GM12801 (cell line): ENCODE data around the gene FARS2.

Source experiments
- TF ChIP-seq, protein P1 (sequence below): IDR thresholded peaks from one replicate; pipeline ENCODE4 v1.5.1; 2011; ENCODE audit warnings: control low read depth; ENCODE audit not compliant: insufficient read length; ENCODE audit errors: extremely low read depth

Gene FARS2

DNA sequence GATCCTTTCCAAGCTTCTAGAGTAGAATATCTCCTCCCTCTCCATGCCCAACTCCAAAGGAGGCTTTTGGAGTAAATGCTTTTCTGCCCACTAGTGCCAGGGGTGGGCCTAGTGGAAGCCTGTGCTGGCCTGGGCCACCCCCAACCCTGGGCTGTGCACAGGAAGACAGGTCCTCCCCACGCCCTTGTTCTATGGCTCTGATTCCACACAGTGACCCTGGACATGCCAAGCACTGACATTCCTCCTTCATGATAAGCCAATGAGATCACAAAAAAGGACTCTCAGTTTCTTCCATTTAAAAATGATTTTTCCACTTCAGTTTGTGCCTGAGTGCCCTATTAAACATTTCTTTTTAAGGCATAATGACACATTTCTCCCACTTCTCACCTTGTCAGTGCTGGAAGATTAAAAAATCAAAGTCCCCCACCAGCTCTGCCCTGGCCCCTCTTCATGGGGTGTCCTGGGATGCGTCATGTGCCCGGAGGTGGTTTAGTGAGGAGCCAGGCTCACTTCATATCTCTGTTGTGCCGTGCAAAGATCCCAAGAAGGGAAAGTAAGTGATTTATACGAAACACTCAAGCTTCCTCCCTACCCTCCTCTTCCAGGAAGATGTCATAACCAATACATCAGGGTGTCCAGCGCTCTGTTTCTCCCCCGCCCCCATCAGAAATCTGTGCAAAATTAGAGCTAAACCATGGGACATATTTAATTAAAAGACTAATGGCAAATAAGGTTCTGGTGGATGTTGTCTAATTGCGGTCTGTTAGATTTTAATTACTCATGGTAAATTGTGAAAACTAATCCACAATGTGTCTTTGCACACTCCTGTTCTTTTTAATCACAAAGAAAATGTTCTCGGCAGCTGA is 490.4 kb downstream of the FARS2 start:
- TF ChIP-seq, protein P1, sequence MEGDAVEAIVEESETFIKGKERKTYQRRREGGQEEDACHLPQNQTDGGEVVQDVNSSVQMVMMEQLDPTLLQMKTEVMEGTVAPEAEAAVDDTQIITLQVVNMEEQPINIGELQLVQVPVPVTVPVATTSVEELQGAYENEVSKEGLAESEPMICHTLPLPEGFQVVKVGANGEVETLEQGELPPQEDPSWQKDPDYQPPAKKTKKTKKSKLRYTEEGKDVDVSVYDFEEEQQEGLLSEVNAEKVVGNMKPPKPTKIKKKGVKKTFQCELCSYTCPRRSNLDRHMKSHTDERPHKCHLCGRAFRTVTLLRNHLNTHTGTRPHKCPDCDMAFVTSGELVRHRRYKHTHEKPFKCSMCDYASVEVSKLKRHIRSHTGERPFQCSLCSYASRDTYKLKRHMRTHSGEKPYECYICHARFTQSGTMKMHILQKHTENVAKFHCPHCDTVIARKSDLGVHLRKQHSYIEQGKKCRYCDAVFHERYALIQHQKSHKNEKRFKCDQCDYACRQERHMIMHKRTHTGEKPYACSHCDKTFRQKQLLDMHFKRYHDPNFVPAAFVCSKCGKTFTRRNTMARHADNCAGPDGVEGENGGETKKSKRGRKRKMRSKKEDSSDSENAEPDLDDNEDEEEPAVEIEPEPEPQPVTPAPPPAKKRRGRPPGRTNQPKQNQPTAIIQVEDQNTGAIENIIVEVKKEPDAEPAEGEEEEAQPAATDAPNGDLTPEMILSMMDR, result no peak

DNA sequence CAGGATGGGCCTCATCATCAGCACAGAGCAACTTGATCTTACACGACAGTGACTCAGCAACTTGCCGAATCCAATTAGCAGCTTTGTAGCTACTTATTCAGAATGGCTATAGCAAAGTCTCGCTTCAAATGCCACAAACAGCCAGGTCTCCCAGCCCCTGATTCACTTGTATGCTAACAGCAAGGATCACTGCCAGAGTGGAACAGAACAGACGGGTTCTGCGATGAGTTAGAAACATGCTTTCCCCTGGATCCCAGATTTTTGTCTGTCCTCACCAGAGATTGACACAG is 491.0 kb downstream of the FARS2 start:
- TF ChIP-seq, protein P1, result no peak

DNA sequence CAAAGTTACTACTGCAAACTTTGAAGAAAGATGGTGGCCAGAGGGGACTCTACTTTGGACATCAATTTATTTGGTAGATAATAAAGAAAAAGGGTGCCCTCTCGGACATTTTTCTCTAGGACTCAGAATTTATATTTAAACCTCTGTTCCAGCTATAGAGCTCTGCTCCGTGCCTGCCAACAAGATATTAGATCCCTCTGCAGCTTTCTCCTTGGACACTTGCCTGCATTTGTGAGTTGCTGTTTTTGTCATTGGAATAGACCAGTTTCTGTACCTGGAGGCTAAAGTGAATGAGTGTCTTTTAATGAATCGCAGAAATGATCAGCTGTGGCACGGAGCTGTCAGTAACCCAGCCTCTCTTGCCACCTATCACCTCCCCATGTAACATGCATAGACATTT is 491.9 kb downstream of the FARS2 start:
- TF ChIP-seq, protein P1, result no peak

DNA sequence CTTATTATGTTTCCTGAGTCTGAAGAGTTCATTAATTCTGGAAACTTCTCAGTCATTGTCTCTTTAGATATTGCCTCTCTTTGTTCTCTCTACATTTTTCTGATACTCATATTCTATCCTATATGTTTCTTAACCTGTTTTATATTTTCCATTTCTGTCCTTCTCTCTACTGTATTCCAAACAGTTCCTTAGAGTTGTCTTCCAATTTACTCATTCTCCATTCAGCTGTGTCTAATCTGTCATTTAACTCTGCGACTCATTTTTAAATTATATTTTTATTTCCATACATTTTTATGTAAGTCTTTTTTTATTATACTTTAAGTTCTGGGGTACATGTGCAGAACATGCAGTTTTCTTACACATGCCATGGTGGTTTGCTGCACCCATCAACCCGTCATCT is 493.6 kb downstream of the FARS2 start:
- TF ChIP-seq, protein P1, result no peak

DNA sequence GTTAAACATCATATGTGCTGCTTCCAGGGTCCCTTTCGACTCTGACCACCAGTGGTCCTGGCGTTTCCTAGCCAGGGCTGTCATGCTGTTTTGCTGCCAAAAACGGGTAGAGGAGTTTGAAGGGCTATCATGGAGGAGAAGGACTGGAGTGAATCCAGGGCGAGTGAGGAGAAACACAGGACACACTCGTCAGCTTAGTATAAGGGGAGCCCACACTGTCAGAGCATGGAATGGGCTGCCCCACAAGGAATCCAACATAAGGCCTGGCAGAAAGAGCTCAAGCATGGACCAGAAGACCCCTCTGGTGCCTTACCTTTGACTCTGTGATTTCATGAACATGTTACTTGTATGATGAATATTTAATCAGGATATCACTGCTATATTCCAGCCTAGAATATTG is 498.3 kb downstream of the FARS2 start:
- TF ChIP-seq, protein P1, result no peak

DNA sequence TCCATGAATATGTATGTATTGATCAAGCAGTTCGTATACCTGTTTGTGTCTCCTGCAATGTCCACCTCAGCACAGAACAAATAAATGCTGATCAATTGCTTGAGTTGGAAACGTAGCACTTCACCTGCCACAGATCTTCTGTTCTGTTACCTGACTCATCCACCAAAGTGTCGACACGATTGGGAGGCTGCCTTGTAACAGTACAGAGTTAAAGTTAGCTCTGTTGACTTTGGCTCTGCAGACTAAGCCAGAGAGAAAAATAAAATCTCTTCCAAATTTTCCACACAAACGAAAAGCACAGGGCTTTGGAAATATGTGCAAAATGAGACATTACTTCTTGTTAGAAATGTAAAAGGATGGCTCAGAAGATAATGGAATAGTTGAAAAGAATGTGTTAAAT is 500.1 kb downstream of the FARS2 start:
- TF ChIP-seq, protein P1, result no peak

DNA sequence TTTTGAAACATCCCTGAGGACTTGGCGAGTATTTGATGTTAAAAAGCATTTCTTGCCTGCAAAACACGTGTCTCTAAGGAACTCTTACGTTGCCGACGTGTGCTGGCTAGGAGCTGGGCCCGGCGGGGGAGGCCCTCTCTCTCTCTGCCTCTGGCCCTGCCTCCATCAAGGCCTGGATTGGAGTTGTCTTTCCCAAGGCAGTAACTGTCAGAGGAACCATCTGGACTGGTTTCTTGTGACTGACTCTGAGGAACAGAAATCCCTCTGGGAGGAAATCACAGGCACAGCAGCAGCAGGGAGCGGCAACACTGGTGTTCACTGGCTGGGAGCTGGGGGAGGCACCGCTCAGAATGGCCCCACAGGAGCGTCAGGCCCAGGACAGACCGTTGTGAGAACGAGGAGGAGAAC is 501.3 kb downstream of the FARS2 start:
- TF ChIP-seq, protein P1, result no peak

DNA sequence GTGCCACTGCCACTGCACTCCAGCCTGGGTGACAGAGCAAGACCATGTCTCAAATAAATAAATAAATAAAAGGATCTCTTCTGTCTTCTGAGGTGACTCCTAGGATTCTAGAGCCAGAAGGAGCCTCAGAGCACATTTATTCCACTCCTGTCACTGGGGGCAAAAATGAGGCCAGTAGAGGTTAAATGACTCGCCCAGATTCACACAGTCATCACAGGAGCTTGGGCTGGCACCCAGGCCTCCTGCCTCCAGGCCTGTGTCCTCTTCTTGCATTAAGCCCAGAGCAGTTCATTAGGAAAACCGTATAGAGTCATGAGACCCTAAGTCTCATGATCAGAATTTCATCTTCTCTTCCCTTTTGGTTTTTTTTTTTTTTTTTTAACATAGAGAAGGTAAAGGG is 502.1 kb downstream of the FARS2 start:
- TF ChIP-seq, protein P1, result no peak
